SK-N-SH (cell line): ENCODE measurements around the gene PRG2.

Source experiments
- EP300 ChIP-seq, 2 experiments: IDR thresholded peaks; 2 replicates each; pipeline versions ENCODE4 v1.4.0 to v1.6.1; 2012; ENCODE audit warnings: borderline replicate concordance in 1 of 2, low read depth in 1 of 2, low read length in 1 of 2
- MAX ChIP-seq: IDR thresholded peaks from 2 replicates; pipeline ENCODE4 v1.4.0; 2012; ENCODE audit warnings: low read depth
- NFIC ChIP-seq: IDR thresholded peaks from 2 replicates; pipeline ENCODE4 v1.4.0; 2012; ENCODE audit warnings: borderline replicate concordance
- RAD21 ChIP-seq: IDR thresholded peaks from 2 replicates; pipeline ENCODE4 v1.6.1; 2012; ENCODE audit warnings: mild to moderate bottlenecking, low read length
- REST ChIP-seq: IDR thresholded peaks from 2 replicates; pipeline ENCODE4 v1.6.1; 2012; ENCODE audit warnings: mild to moderate bottlenecking, low read depth, low read length, moderate library complexity

GRCh38 chr11:57354699-57355098 lies 35.8 kb downstream of the PRG2 start:
- no peak for TF ChIP-seq MAX
- no peak for TF ChIP-seq RAD21
- TF ChIP-seq NFIC, result no peak
- no peak for TF ChIP-seq EP300 (IDR thresholded peaks at IDR 0.05; ENCODE audit: borderline replicate concordance in 1 of 2, low read depth in 1 of 2, low read length in 1 of 2)
- TF ChIP-seq REST, result no peak
